ENCODE data around the gene COBL. TPM values are rescaled to one million over a fixed set of nuclear protein-coding genes. Genes with fewer than 3 reads are reported as not detected.

Gene COBL
- total and polyA plus RNA-seq, 2 of the 4 experiments (the other 2 are of a cell fraction): under 0.01 TPM; not detected in 1

DNA sequence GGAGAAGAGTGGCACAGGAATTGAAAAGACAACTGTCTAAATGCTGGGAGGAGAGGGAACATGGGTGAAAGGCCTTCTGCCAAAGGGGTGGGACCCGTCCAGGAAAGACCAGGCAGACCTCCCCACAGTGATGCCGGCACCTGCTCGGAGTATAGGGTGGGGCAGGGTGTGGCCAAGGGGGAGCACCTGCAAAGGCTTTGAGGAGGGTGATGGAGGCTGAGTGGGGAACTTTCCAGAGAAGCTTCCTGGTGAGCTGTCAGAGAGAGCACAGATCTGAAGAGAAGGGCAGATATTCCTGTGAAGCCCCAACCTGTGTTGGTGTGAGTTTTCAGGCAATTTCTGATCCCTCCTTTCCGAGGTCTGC lies 270.5 kb downstream of the COBL start:
- BruUV-seq (replicated peaks): no TSS peak
- in situ Hi-C loops (cut with MboI; ENCODE audit: low sequenced_read_pairs): no loop called here
- H3K9me1 ChIP-seq (ENCODE audit: insufficient read depth, low read length): peaks cover 3% of the 10 kb centered on the region; the same call in 1 of the 2 replicates

More for the DNA sequence above, 270.5 kb downstream of the COBL start:
- POLR2A ChIA-PET (ENCODE audit: unreplicated experiment): no interaction called here
- Histone ChIP-seq H3K36me3 (ENCODE audit: control insufficient read depth, insufficient read depth, low read length) (no peaks in the 10 kb centered on the region), H3K27me3 (ENCODE audit: control insufficient read depth, insufficient read depth, low read length) (peaks cover 41% of the 10 kb centered on the region), H3K18ac (ENCODE audit: low read depth, low read length) (no peak overlapping the region), H3K56ac (ENCODE audit: extremely low read depth, insufficient read depth, low read length) (no peak overlapping the region), H3K4me3 (ENCODE audit: insufficient read depth, low read depth, low read length) (no peak overlapping the region), H3K9me3 (ENCODE audit: control insufficient read depth, insufficient read depth, low read length) (no peaks in the 10 kb centered on the region; the same call in 1 of the 2 replicates), H3K4ac (ENCODE audit: low read depth, low read length) (0 out of 2 replicates have a peak overlapping the region, but pooled peaks have one; percentile 42), H2AFZ (replicated peaks; ENCODE audit: low read length, poor library complexity) (peak overlapping the region; percentile 35), H3K4me1 (ENCODE audit: control insufficient read depth, insufficient read depth, low read length) (peaks cover 10% of the 10 kb centered on the region), H4K5ac (ENCODE audit: low read depth, low read length) (no peak overlapping the region), H2AK5ac (ENCODE audit: low read depth, low read length) (peak overlapping the region; percentile 54; the same call in 1 of the 2 replicates), H3K4me2 (ENCODE audit: low read depth, low read length) (no peak overlapping the region), H2BK15ac (ENCODE audit: low read depth, low read length) (no peak overlapping the region), H2BK120ac (ENCODE audit: low read depth, low read length) (0 out of 2 replicates have a peak overlapping the region, but pooled peaks have one; percentile 23), H3K79me1 (ENCODE audit: low read depth in 1 of 2, low read length in 2 of 2) (no peaks in the 10 kb centered on the region), H3K9ac (ENCODE audit: low read depth, low read length) (no peak overlapping the region), H3K14ac (replicated peaks; ENCODE audit: low read depth, low read length) (no peak overlapping the region), H4K91ac (ENCODE audit: insufficient read depth, low read depth, low read length) (no peak overlapping the region), H3K27ac (ENCODE audit: insufficient read depth, low read length) (no peak overlapping the region), H3K23ac (ENCODE audit: low read depth, low read length) (no peak overlapping the region), H2BK5ac (ENCODE audit: low read depth, low read length, poor library complexity, severe bottlenecking) (no peak overlapping the region), H2BK20ac (ENCODE audit: low read depth, low read length) (0 out of 2 replicates have a peak overlapping the region, but pooled peaks have one; percentile 35), H2AK9ac (replicated peaks; ENCODE audit: low read depth, low read length, poor library complexity) (no peak overlapping the region), H4K20me1 (ENCODE audit: insufficient read depth, low read length) (peaks cover 4% of the 10 kb centered on the region; the same call in 1 of the 2 replicates), H4K8ac (ENCODE audit: low read depth in 2 of 2, low read length in 2 of 2) (no peak overlapping the region)
- WGBS, 2 experiments (ENCODE audit: extremely low coverage in 2 of 2, insufficient read length in 1 of 2): 89% methylated on average over 3 of the region's 4 CpGs; no CpG with 5 or more reads in 1 of the 2 experiments
- CTCF ChIA-PET: no interaction called here
- dilution Hi-C loops (cut with HindIII; ENCODE audit: low sequenced_read_pairs, unreplicated experiment) (no loop called here), intact Hi-C loops (cut with micrococcal nuclease) (no loop called here)
- DNase-seq: no peak
- no peak; the same call in 1 of the 2 replicates for ATAC-seq (ENCODE audit: low read depth)
- TF ChIP-seq NFE2L2 (IDR thresholded peaks at IDR 0.05; ENCODE audit: low read depth, low read length) (no peak), CHD1 (IDR thresholded peaks at IDR 0.05; ENCODE audit: low read depth, low read length) (no peak), MAZ (IDR thresholded peaks at IDR 0.05; ENCODE audit: borderline replicate concordance, low read depth, low read length) (no peak), FOS (IDR thresholded peaks at IDR 0.05; ENCODE audit: low read depth, low read length) (no peak), CEBPB (IDR thresholded peaks at IDR 0.05; ENCODE audit: low read depth, low read length) (no peak), MAFK (IDR thresholded peaks at IDR 0.05; ENCODE audit: low read depth, low read length) (no peak), RAD21 (IDR thresholded peaks at IDR 0.05; ENCODE audit: low read length) (no peak), RCOR1 (IDR thresholded peaks at IDR 0.05; ENCODE audit: insufficient replicate concordance, low read length) (no peak), RFX5 (IDR thresholded peaks at IDR 0.05; ENCODE audit: low read depth, low read length) (no peak), POLR2A (IDR thresholded peaks at IDR 0.05; ENCODE audit: low read depth, low read length) (no peak), BHLHE40 (IDR thresholded peaks at IDR 0.05; ENCODE audit: low read depth, low read length) (no peak), MXI1 (IDR thresholded peaks at IDR 0.05; ENCODE audit: borderline replicate concordance, low read depth, low read length) (no peak)
- TF ChIP-seq, protein P1, sequence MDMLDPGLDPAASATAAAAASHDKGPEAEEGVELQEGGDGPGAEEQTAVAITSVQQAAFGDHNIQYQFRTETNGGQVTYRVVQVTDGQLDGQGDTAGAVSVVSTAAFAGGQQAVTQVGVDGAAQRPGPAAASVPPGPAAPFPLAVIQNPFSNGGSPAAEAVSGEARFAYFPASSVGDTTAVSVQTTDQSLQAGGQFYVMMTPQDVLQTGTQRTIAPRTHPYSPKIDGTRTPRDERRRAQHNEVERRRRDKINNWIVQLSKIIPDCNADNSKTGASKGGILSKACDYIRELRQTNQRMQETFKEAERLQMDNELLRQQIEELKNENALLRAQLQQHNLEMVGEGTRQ (IDR thresholded peaks at IDR 0.05; ENCODE audit: low read depth, low read length): no peak
- TF ChIP-seq, protein P2, sequence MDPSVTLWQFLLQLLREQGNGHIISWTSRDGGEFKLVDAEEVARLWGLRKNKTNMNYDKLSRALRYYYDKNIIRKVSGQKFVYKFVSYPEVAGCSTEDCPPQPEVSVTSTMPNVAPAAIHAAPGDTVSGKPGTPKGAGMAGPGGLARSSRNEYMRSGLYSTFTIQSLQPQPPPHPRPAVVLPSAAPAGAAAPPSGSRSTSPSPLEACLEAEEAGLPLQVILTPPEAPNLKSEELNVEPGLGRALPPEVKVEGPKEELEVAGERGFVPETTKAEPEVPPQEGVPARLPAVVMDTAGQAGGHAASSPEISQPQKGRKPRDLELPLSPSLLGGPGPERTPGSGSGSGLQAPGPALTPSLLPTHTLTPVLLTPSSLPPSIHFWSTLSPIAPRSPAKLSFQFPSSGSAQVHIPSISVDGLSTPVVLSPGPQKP (IDR thresholded peaks at IDR 0.05; ENCODE audit: borderline replicate concordance, low read depth, low read length): no peak
- TF ChIP-seq, protein P3, sequence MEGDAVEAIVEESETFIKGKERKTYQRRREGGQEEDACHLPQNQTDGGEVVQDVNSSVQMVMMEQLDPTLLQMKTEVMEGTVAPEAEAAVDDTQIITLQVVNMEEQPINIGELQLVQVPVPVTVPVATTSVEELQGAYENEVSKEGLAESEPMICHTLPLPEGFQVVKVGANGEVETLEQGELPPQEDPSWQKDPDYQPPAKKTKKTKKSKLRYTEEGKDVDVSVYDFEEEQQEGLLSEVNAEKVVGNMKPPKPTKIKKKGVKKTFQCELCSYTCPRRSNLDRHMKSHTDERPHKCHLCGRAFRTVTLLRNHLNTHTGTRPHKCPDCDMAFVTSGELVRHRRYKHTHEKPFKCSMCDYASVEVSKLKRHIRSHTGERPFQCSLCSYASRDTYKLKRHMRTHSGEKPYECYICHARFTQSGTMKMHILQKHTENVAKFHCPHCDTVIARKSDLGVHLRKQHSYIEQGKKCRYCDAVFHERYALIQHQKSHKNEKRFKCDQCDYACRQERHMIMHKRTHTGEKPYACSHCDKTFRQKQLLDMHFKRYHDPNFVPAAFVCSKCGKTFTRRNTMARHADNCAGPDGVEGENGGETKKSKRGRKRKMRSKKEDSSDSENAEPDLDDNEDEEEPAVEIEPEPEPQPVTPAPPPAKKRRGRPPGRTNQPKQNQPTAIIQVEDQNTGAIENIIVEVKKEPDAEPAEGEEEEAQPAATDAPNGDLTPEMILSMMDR (conservative IDR thresholded peaks at IDR 0.05; ENCODE audit: low read depth, low read length): no peak

Measured in IMR-90 (cell line).